Psoas muscle (tissue), 8 donors: ENCODE measurements around the gene TCFL5. TPM values are rescaled to one million over a fixed set of nuclear protein-coding genes. Genes with fewer than 3 reads are reported as not detected.

Experiments
- ATAC-seq, 4 donors: fragments of 200-7000 bp; cut with Tn5 transposase; one replicate each; pipeline ENCODE4 v1.9.1; 2020; ENCODE audit warnings: moderate library complexity in 3 of 4, mild to moderate bottlenecking in 2 of 4
- DNase-seq, 2 donors: peaks; one replicate each; pipeline ENCODE4 v3.0.0-alpha.2; 2020
- H3K27ac ChIP-seq: fragments of 200-600 bp; one replicate; pipeline ENCODE4 v1.8.0; 2022
- H3K27me3 ChIP-seq, 3 donors: fragments of 200-600 bp in 1 of 3; one replicate each; pipeline versions ENCODE4 v1.6.1 to v1.8.0; 2013 to 2022; ENCODE audit warnings: low read length in 2 of 3, mild to moderate bottlenecking in 2 of 3, moderate library complexity in 1 of 3; ENCODE audit not compliant: insufficient read depth in 3 of 3
- H3K36me3 ChIP-seq, 2 donors: fragments of 200-600 bp in 1 of 2; one replicate each; pipeline versions ENCODE4 v1.6.1 to v1.8.0; 2013 to 2022; ENCODE audit warnings: low read depth in 1 of 2, mild to moderate bottlenecking in 1 of 2, moderate library complexity in 1 of 2; ENCODE audit not compliant: insufficient read depth in 1 of 2
- H3K4me1 ChIP-seq: fragments of 200-600 bp; one replicate; pipeline ENCODE4 v1.8.0; 2022
- H3K4me3 ChIP-seq: fragments of 200-600 bp; one replicate; pipeline ENCODE4 v1.8.0; 2022; ENCODE audit warnings: mild to moderate bottlenecking
- H3K9me3 ChIP-seq: fragments of 200-600 bp; one replicate; pipeline ENCODE4 v1.8.0; 2022
- CTCF ChIP-seq: fragments of 200-600 bp; IDR thresholded peaks from one replicate; pipeline ENCODE4 v1.8.0; 2022; ENCODE audit warnings: antibody characterized with exemption
- WGBS, 3 donors: extraction: QIAGEN DNeasy Blood & Tissue Kit; methylation state at CpG; one replicate each; pipeline versions ENCODE4 v1.1.6 to v1.1.7; 2013; 5-methylcytosine and 5-hydroxymethylcytosine counted together
- intact Hi-C, 2 donors: fragments of 100-400 bp; cut with DNase I; formaldehyde crosslinking; loops; one replicate each; pipeline versions ENCODE4 v1.11.0 to v1.14.2; 2022
- polyA plus RNA-seq, 3 donors: library from polyadenylated mRNA; stranded (reverse); fragments of 200-250 nt; gene quantifications; one replicate each; pipeline ENCODE4 v1.2.3, GENCODE V29; 2013
- total RNA-seq, 4 donors: library from RNA; stranded (reverse); fragmentation: NEBNext Ultra II Directional in 2 of 4; extraction: Animal tissue kit (Norgen Biotek cat#: 25700) in 2 of 4; gene quantifications; one replicate each; pipeline versions ENCODE4 v1.2.1 to v1.2.4, GENCODE V29; 2021 to 2023
- donor health status: healthy with polysubstance abuse.
- donor health status: DM: no; HTN: no; CAD: no; lungs with moderate emphysema.
- donor health status: Bipolar disorder and iron deficiency.
- donor health status: healthy.
- donor health status: DM: yes; HTN: yes; CAD: no.
- donor health status: DM: no; HTN: no; CAD: no.
- donor health status: DM: no; HTN: no; CAD: no.
- donor health status: DM: yes; HTN: yes; CAD: no.

The TCFL5 gene
- total and polyA plus RNA-seq, 7 donors = 2.3 to 5.2 (median 3.9) TPM

GRCh38 chr20:62836967-62837490 is 24.6 kb downstream of the TCFL5 start:
- DNase-seq = no peak
- Histone ChIP-seq H3K4me3 (no peak overlapping the region), H3K36me3 (peaks cover 0 to 6% of the 10 kb centered on the region in 2 donors), H3K27ac (no peak overlapping the region), H3K9me3 (no peaks in the 10 kb centered on the region), H3K27me3 (peaks cover 0 to 37% (median 6%) of the 10 kb centered on the region in 3 donors), H3K4me1 (no peaks in the 10 kb centered on the region)
- WGBS, 3 donors = 84 to 89% (median 88%) methylated on average over 19 of the region's 19 CpGs
- no peak for ATAC-seq
- intact Hi-C loops = no loop called here
- no peak for TF ChIP-seq CTCF

- Histone ChIP-seq H3K27ac (no peak overlapping the region), H3K9me3 (no peaks in the 10 kb centered on the region), H3K27me3 (peaks cover 0 to 39% (median 7%) of the 10 kb centered on the region in 3 donors), H3K4me3 (peak overlapping the region; percentile 15), H3K36me3 (peaks cover 0 to 5% of the 10 kb centered on the region in 2 donors), H3K4me1 (no peaks in the 10 kb centered on the region)
- intact Hi-C loops = no loop called here
- TF ChIP-seq CTCF = no peak
- peak in 1 of 2 donors; percentile 56 for DNase-seq
- no peak for ATAC-seq
- WGBS, 3 donors = 65 to 67% (median 66%) methylated on average over 50 to 52 of the region's 52 CpGs
Observed at GRCh38 chr20:62835931-62836861, 25.4 kb downstream of the TCFL5 start.

GRCh38 chr20:62834967-62835730 is 26.5 kb downstream of the TCFL5 start:
- intact Hi-C loops = no loop called here
- DNase-seq (no peak), ATAC-seq (no peak)
- TF ChIP-seq CTCF = no peak
- 68 to 73% (median 70%) methylated on average over 24 of the region's 24 CpGs for WGBS, 3 donors
- Histone ChIP-seq H3K4me3 (no peak overlapping the region), H3K9me3 (no peaks in the 10 kb centered on the region), H3K4me1 (no peaks in the 10 kb centered on the region), H3K27ac (no peak overlapping the region), H3K36me3 (no peaks in the 10 kb centered on the region), H3K27me3 (peaks cover 0 to 39% (median 10%) of the 10 kb centered on the region in 3 donors)

- intact Hi-C loops = no loop called here
- H3K27me3 ChIP-seq = peaks cover 0 to 32% (median 9%) of the 10 kb centered on the region in 3 donors
- H3K9me3 ChIP-seq = no peaks in the 10 kb centered on the region
- no peak overlapping the region for H3K27ac ChIP-seq
- DNase-seq = no peak
- H3K36me3 ChIP-seq = no peaks in the 10 kb centered on the region
- TF ChIP-seq CTCF = no peak
- 26 to 46% (median 33%) methylated on average over 14 of the region's 14 CpGs for WGBS, 3 donors
- H3K4me1 ChIP-seq = no peaks in the 10 kb centered on the region
- no peak for ATAC-seq
- H3K4me3 ChIP-seq = no peak overlapping the region
Observed at GRCh38 chr20:62832951-62833391, 28.7 kb downstream of the TCFL5 start.
